Thyroid gland (tissue), 4 donors: ENCODE data around the gene NPHS2. TPM values are rescaled to one million over a fixed set of nuclear protein-coding genes. Genes with fewer than 3 reads are reported as not detected.
A peak's percentile ranks its signal among the peaks of the same experiment; 100 is the strongest.
"Not testable (repeated sequence)": the region's sequence is repeated elsewhere in the genome, so short reads cannot be mapped to it uniquely, and the experiment has no call there.

Experiments
- DNase-seq, 2 donors: peaks; one replicate each; pipeline ENCODE4 v3.0.0-alpha.2; 2019
- H3K27ac ChIP-seq, 3 donors: fragments of 200-600 bp; sonication (generic); 1 replicate in 2 of 3; 2 replicates in 1 of 3; pipeline ENCODE4 v1.5.1; 2016 to 2019; ENCODE audit warnings: mild to moderate bottlenecking in 1 of 3, moderate library complexity in 1 of 3
- H3K27me3 ChIP-seq: fragments of 200-600 bp; sonication (generic); one replicate; pipeline ENCODE4 v1.5.1; 2019
- H3K36me3 ChIP-seq, 2 donors: fragments of 200-600 bp; sonication (generic); one replicate each; pipeline ENCODE4 v1.5.1; 2016 to 2019
- H3K4me1 ChIP-seq, 2 donors: fragments of 200-600 bp; sonication (generic); one replicate each; pipeline ENCODE4 v1.5.1; 2017 to 2019
- H3K4me3 ChIP-seq, 3 donors: fragments of 200-600 bp; sonication (generic); replicated peaks in 1 of 3; 1 replicate in 2 of 3; 2 replicates in 1 of 3; pipeline ENCODE4 v1.5.1; 2016; ENCODE audit warnings: mild to moderate bottlenecking in 1 of 3
- H3K9me3 ChIP-seq: fragments of 200-600 bp; sonication (generic); one replicate; pipeline ENCODE4 v1.5.1; 2017
- POLR2A ChIP-seq, 2 donors: fragments of 450-650 bp; IDR thresholded peaks; one replicate each; pipeline ENCODE4 v1.6.1; 2017; ENCODE audit warnings: antibody characterized with exemption in 2 of 2, mild to moderate bottlenecking in 2 of 2, moderate library complexity in 1 of 2
- WGBS, 2 donors: methylation state at CpG; one replicate each; pipeline ENCODE4 v1.1.5; 2017; 5-methylcytosine and 5-hydroxymethylcytosine counted together
- intact Hi-C: fragments of 100-400 bp; cut with DNase I; formaldehyde crosslinking; loops from one replicate; pipeline ENCODE4 v1.15.1; 2023
- total RNA-seq, 4 donors: library from RNA; depleted of rRNA; stranded (reverse); fragments of >200 nt; gene quantifications; one replicate each; pipeline ENCODE4 v1.2.3, GENCODE V29; 2016
- TF ChIP-seq, protein P1 (sequence below), 6 experiments: fragments of 200-600 bp in 3 of 6; fragments of 450-650 bp in 3 of 6; sonication (generic) in 3 of 6; IDR thresholded peaks; one replicate each; pipeline ENCODE4 v1.5.1; 2016 to 2019; ENCODE audit warnings: antibody characterized with exemption in 6 of 6, mild to moderate bottlenecking in 2 of 6, inconsistent platforms in 1 of 6, moderate library complexity in 1 of 6

Gene NPHS2
- total RNA-seq, 4 donors from 2014 or later: not detected

DNA sequence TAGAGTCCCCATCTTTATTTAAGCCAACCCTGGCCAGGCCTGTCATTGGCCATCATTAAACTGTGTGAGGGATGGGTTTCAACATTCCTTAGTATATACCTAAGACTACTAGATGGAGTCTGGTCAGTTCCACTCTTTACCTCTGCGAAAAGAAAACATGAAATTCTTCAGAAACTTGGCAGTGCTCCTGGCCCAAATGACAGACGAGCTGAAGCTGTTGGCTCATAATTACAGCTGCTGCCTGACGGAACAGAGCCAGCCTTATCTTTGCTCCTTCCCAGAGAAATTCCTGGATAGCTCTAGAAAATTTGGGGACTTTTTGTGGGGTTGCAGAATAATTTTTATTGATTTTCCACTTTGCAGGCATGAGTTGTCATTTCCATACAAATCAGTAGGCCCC, 30.4 kb downstream of the NPHS2 start:
- WGBS, 2 donors: 14 to 21% methylated on average over 3 of the region's 3 CpGs

DNA sequence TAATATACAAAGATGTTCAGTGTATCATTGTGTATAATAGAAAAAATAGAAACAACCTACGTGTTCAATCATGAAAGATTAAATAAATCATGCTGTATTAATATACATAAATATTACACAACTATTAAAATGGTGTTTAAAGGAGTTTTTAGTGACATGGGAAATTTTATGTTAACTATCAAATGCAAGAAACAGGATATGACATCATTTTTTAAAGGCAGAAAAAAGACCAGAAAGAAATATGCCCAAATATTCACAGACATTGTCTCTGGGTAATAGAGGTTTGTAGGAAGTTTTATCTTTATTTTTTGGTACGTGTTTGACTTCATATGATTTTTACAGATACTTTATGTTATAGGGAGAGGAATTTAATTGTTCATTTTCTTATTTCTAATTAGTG, 34.0 kb downstream of the NPHS2 start:
- Histone ChIP-seq H3K27me3 (no peaks in the 10 kb centered on the region), H3K4me3 (no peak overlapping the region), H3K27ac (no peak overlapping the region), H3K4me1 (peaks cover 8 to 15% of the 10 kb centered on the region in 2 donors), H3K9me3 (no peaks in the 10 kb centered on the region), H3K36me3 (no peaks in the 10 kb centered on the region)
- DNase-seq: no peak
- 78 to 87% methylated on average over 2 of the region's 2 CpGs for WGBS, 2 donors
- TF ChIP-seq, protein P1, sequence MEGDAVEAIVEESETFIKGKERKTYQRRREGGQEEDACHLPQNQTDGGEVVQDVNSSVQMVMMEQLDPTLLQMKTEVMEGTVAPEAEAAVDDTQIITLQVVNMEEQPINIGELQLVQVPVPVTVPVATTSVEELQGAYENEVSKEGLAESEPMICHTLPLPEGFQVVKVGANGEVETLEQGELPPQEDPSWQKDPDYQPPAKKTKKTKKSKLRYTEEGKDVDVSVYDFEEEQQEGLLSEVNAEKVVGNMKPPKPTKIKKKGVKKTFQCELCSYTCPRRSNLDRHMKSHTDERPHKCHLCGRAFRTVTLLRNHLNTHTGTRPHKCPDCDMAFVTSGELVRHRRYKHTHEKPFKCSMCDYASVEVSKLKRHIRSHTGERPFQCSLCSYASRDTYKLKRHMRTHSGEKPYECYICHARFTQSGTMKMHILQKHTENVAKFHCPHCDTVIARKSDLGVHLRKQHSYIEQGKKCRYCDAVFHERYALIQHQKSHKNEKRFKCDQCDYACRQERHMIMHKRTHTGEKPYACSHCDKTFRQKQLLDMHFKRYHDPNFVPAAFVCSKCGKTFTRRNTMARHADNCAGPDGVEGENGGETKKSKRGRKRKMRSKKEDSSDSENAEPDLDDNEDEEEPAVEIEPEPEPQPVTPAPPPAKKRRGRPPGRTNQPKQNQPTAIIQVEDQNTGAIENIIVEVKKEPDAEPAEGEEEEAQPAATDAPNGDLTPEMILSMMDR (IDR thresholded peaks at IDR 0.05): no peak
- no peak for TF ChIP-seq POLR2A (IDR thresholded peaks at IDR 0.05)
- intact Hi-C loops: no loop called here

More for the DNA sequence above, 30.4 kb downstream of the NPHS2 start:
- Histone ChIP-seq H3K4me3 (no peak overlapping the region), H3K36me3 (no peaks in the 10 kb centered on the region), H3K9me3 (no peaks in the 10 kb centered on the region), H3K4me1 (peaks cover 8 to 15% of the 10 kb centered on the region in 2 donors), H3K27me3 (no peaks in the 10 kb centered on the region), H3K27ac (peak overlapping the region in 1 of 3 donors; percentile 52)
- DNase-seq: peak; percentile 71 to 80
- intact Hi-C loops: no loop called here
- TF ChIP-seq POLR2A (IDR thresholded peaks at IDR 0.05): no peak
- TF ChIP-seq, protein P1 (IDR thresholded peaks at IDR 0.05): peak in 1 of 6 experiments; percentile 22

DNA sequence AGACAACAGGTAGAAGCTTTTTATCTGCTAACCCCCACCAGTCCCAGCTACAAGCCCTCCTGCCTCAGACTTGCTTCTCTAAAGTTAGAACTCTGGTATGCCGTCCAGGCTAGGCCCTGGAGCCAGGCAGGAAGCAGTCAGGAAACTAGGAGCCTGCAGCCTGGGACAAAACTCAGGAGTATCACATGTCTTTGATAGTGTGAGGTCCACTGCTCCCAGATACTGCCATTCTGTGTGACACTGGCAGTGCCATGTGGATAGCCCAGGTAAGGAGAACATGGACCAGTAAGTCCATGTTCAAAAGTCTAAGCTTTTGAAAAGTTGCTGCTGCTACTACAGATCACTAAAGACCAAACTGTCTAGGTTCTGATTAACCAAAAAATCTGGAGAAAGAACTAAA, 45.4 kb downstream of the NPHS2 start:
- Histone ChIP-seq H3K4me1 (no peaks in the 10 kb centered on the region), H3K36me3 (no peaks in the 10 kb centered on the region), H3K9me3 (no peaks in the 10 kb centered on the region), H3K27ac (no peak overlapping the region), H3K27me3 (no peaks in the 10 kb centered on the region), H3K4me3 (no peak overlapping the region)
- DNase-seq: no peak
- TF ChIP-seq, protein P1 (IDR thresholded peaks at IDR 0.05): no peak
- TF ChIP-seq POLR2A (IDR thresholded peaks at IDR 0.05): no peak
- intact Hi-C loops: no loop called here
- 63 to 80% methylated on average over 1 of the region's 1 CpG for WGBS, 2 donors

DNA sequence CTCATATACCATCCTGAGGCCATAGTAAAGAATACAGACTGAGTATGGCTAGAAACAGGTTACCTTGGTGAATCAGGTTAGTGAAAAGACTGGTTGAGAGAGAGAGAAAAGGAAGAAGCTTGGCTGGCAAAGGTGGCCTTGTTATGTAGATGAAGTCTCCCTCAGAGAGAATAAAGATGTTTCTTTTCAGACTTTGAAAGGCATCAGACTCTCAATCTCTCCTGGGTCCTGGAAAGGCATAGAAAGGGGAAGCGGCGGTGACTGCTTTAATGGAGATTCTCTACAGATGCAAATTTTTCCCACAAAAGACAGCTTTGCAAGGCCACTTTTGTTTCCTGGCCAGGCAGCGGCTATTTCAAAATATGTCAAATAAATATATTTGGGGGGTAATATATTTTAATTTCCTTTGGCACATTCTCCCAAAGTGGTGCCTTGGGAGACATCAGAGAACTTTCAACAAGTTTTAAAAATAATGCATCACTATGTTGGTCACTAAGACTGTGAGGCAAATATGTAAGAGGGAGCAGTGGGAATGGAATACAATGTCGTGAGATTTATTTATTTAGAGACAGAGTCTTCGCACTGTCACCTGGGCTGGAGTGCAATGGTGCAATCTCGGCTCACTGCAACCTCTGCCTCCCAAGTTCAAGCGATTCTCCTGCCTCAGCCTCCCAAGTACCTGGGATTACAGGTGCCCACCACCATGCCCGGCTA, 46.1 kb downstream of the NPHS2 start:
- intact Hi-C loops: no loop called here
- Histone ChIP-seq H3K36me3 (no peaks in the 10 kb centered on the region), H3K9me3 (no peaks in the 10 kb centered on the region), H3K4me3 (no peak overlapping the region), H3K27me3 (no peaks in the 10 kb centered on the region), H3K4me1 (no peaks in the 10 kb centered on the region), H3K27ac (no peak overlapping the region)
- DNase-seq: no peak
- TF ChIP-seq, protein P1 (IDR thresholded peaks at IDR 0.05): no peak
- TF ChIP-seq POLR2A (IDR thresholded peaks at IDR 0.05): no peak
- 81 to 87% methylated on average over 8 of the region's 8 CpGs for WGBS, 2 donors

DNA sequence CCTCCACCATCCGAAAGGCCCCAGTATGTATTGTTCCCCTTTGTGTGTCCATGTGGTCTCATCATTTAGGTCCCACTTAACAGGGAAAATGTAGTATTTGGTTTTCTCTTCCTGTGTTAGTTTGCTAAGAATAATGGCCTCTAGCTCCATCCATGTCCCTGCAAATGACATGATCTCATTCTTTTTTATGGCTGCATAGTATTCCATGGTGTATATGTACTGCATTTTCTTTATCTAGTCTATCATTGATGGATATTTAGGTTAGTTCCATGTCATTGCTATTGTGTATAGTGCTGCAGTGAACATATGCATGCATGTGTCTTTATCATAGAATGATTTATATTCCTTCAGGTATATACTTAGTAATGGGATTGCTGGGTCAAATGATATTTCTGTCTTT, 57.2 kb downstream of the NPHS2 start:
- H3K27ac ChIP-seq, H3K4me1 ChIP-seq, H3K4me3 ChIP-seq, DNase-seq, intact Hi-C loops, H3K27me3 ChIP-seq, H3K36me3 ChIP-seq, H3K9me3 ChIP-seq: not testable (repeated sequence)
- WGBS, 2 donors: 93 to 95% methylated on average over 1 of the region's 1 CpG
